ENCODE data around the gene FXN.

Gene FXN

GRCh38 chr9:69093471-69094103 lies 58.0 kb downstream of the FXN start:
- TF ChIP-seq CTCF (IDR thresholded peaks at IDR 0.05) = no peak

GRCh38 chr9:69097064-69097463 lies 61.5 kb downstream of the FXN start:
- TF ChIP-seq CTCF (IDR thresholded peaks at IDR 0.05) = no peak

DNA sequence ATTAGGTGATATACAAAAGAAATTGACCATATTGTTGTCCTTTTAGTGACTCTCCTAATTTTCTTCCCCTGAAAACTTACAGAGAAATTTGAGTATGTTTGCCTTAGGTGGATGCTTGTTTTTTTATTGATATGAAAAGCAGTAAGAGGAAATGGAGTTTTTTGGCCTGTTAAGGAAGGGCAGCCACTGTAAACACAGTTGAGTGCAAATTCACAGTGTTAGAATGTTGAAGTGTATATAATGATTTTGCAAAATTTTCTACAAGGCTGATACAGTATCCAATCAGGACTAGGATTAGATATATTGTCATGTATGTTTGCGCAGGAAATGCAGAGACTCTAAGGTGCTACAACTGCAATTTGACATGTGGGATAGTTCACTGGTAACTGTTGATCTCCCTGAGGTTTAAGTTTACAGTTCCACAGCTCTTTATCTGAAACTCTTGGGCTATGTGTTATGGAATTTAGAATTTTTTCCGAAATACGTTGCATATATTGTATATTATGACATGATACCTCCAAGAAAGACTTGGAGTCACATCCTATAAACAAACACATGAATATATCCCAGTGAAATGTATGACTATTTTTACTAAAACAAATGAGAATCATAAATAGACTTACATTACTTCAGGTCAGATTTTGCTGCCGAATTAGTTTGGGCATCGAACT lies 62.5 kb downstream of the FXN start:
- no peak for TF ChIP-seq CTCF (IDR thresholded peaks at IDR 0.05)

GRCh38 chr9:69104830-69105527 lies 69.4 kb downstream of the FXN start:
- TF ChIP-seq CTCF (IDR thresholded peaks at IDR 0.05) = no peak

DNA sequence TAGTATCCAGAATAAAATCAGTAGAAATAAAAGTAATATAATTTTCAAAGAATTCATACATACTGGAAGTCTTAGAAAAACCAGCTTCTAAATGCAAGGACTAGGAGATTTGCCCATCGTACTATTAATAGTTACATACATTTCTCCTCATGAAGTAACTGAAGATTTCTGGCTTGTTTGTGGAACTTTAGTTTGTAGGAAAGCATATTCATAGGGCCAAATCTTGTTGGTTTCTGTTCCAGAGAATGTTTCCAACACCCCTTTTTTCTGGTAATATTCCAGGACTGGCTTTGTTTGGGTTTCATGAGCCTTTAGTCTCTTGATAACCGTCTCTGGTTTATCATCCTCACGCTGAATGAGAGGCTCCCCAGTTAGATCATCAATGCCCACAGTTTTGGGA lies 72.2 kb downstream of the FXN start:
- TF ChIP-seq CTCF (IDR thresholded peaks at IDR 0.05) = no peak

DNA sequence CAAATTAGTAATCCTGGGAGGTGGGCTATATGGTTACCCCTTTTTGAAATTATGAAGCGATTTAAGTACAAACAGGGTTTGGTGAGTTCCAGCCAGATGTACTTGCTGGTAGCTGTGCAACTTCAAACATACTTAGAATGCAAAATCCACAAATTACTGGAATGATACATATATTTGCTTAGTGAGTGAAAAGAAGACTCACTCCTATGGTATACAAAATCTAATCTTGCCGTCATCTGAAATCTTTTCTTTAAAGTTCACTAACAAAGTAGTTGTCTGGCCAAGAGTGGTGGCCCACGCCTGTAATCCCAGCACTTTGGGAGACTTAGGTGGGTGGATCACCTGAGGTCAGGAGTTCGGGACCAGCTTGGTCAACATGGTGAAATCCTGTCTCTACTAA lies 73.6 kb downstream of the FXN start:
- no peak for TF ChIP-seq CTCF (IDR thresholded peaks at IDR 0.05)

- no peak for TF ChIP-seq CTCF (IDR thresholded peaks at IDR 0.05)
These were observed 80.1 kb downstream of the FXN start for GRCh38 chr9:69115621-69116020.
